Bronchial epithelial cell (primary cell): ENCODE measurements around the gene BRMS1. TPM values are rescaled to one million over a fixed set of nuclear protein-coding genes. Genes with fewer than 3 reads are reported as not detected.
"Not testable (repeated sequence)": the region's sequence is repeated elsewhere in the genome, so short reads cannot be mapped to it uniquely, and the experiment has no call there.

Experiments used
- DNase-seq: peaks from one replicate; pipeline ENCODE4 v3.0.0-alpha.2; 2010; ENCODE audit warnings: low read depth
- FAIRE-seq: peaks from 2 replicates; lab custom pipeline; 2011; peaks lifted over from hg19 to GRCh38; lab: Jason Lieb, UNC
- H3K27me3 ChIP-seq: 2 replicates; pipeline ENCODE4 v1.5.1; 2011; ENCODE audit warnings: low read length; ENCODE audit not compliant: control insufficient read depth, insufficient read depth
- H3K36me3 ChIP-seq: 2 replicates; pipeline ENCODE4 v1.5.1; 2011; ENCODE audit warnings: low read length; ENCODE audit not compliant: control insufficient read depth, insufficient read depth
- H3K4me3 ChIP-seq: 2 replicates; pipeline ENCODE4 v1.5.1; 2011; ENCODE audit warnings: mild to moderate bottlenecking, low read depth, low read length, control low read depth
- CTCF ChIP-seq: IDR thresholded peaks from 2 replicates; pipeline ENCODE4 v1.5.1; 2011; ENCODE audit warnings: mild to moderate bottlenecking, moderate library complexity, low read length, control low read depth, inconsistent platforms; ENCODE audit not compliant: insufficient read depth, severe bottlenecking
- total RNA-seq: library from RNA; depleted of rRNA; stranded (reverse); fragments of >200 nt; gene quantifications from 2 replicates; pipeline ENCODE4 v1.2.1, GENCODE V29; 2014

Gene BRMS1
- total RNA-seq: 67.6 and 81.6 TPM in 2 replicates

DNA sequence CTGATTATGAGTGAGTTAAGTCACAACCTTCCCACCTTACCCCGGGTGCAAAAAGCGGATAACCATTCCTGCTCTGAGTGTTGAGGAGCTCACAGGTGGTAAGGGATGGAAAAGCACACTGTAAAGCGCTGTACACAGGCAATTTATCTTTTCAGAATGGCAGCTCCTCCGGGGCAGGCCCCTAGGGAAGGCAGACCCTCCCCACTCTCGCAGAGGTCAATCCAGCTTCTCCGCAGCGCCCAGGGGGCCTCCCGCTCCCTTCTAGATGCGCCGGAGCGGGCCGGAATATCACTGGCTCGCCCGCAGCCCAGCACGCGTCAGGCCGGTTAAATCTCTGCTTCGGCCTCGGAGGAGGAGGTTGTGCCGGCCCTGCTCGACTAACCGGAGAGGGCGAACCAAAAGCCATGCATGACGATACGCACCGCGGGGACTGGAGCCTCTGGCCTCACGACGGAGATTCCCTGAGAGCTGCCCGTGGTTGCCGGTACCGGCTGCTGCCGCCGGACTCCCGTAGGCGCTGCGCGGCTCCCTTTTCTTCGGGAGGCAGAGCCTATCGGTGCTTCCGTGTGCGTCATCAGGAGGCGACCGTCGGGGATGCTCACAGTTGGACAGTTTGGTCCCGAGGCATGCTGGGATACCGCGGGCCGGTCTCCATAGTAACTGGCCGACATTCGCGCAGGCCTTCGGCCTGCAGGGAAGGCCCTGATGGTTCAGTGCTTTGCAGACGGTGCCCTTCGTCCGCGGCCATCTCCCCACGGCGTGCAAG is at the start of gene BRMS1:
Gene BRMS1, minus strand, starts transcription at position 555 of the 766 bp plus-strand sequence. CDS start 2,870 bp downstream, outside the sequence.
- DNase-seq (peak; percentile 93), FAIRE-seq (no peak)
- TF ChIP-seq CTCF: peak; percentile 25
- no peaks in the 10 kb centered on the region for H3K27me3 ChIP-seq
- peaks cover 21% of the 10 kb centered on the region for H3K36me3 ChIP-seq
- H3K4me3 ChIP-seq: peak within 1 kb of the TSS; percentile 93

DNA sequence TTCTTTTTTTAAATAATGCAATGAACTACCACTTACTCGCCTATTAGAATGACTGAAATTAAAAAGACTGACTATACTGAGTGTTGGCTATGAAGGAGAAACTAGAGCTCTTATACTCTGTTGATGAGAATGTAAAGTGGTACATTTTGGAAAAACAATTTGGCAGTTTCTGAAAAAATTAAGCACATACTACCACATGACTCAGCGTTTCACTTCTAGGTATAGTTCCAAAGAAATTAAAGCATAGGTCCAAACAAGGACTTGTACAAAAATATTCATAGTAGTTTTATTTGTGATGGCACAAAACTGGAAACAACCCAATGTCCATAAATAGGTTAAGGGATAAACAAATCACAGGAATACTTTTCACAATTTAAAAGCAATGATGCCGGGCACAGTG is 49.0 kb upstream of the BRMS1 start:
- no peak for DNase-seq
- no peak for TF ChIP-seq CTCF
- no peak overlapping the region for H3K4me3 ChIP-seq
- peaks cover 2% of the 10 kb centered on the region for H3K27me3 ChIP-seq
- no peak for FAIRE-seq
- no peaks in the 10 kb centered on the region for H3K36me3 ChIP-seq

GRCh38 chr11:66391322-66391721 is 46.4 kb upstream of the BRMS1 start:
- no peak overlapping the region for H3K4me3 ChIP-seq
- no peak for TF ChIP-seq CTCF
- no peak for FAIRE-seq
- no peaks in the 10 kb centered on the region for H3K36me3 ChIP-seq
- peaks cover 2% of the 10 kb centered on the region for H3K27me3 ChIP-seq
- no peak for DNase-seq

DNA sequence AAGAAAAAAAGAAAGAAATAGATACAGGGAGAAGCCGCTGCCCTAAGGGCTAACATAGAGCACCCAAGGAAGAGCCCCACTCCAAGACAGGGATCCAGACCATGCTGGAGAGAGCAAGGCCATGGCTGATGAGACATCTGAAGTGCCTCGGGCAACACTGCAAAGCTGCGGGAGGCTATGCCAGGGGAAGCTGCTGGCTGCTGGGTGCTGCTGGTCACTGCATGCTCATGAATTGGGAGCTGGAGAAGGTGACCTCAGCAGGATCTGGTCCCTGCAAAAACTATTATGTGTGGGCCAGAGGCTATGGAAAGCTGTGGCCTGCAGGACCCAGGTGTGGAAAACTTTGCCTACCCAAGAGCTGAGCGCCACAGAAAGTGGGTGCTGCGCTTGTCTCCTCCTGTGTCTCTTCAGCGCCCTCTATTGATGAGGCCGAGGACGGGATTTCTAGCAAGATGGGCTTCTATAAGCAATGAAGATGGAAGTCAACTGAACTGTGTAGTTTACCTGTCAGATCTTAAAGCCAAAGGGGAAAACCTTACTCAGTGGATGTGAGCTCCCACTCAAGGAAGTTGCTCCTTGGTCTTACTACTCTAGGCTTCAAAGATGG is 44.0 kb upstream of the BRMS1 start:
- FAIRE-seq (no peak), DNase-seq (peak; percentile 80)
- no peaks in the 10 kb centered on the region for H3K36me3 ChIP-seq
- H3K4me3 ChIP-seq: no peak overlapping the region
- peak; percentile 89 for TF ChIP-seq CTCF
- peaks cover 2% of the 10 kb centered on the region for H3K27me3 ChIP-seq

DNA sequence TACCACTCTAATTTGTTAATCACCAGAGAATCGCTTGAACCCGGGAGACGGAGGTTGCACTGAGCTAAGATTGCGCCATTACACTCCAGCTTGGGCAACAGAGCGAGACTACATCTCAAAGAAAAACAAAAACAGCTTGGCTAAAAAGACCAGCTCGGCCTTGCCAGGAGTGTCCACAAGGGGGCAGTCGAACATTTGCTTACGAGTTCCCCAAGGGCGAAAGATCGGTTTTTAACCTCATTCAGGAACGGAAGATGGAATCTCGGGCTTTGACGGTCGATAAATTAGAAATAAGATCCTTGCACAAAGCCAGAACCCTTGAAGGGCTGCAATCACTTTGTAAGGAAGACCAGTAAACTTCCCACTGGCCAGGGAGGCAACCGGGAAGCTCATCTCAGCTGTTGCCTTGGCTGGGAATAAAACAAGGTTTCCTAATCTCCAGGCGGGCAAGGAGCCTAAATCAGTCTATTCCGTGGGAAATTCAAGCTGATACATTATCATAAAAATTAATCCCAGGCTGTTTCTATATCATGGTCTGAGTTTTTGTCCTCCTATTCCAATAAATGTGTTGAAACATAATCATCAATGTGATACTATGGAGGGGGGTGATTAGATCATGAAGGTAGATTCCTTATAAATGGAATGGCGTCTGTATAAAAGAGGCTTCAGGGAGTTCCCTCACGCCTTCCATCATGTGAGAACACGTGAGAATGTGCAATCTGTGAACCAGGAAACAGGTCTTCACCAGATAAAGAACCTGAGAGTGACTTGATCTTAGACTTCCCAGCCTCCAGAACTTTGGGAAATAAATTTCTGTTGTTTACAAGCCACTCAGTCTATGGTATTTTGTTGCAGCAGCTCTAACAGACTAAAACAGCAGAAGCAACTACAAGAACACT is 41.5 kb upstream of the BRMS1 start:
- TF ChIP-seq CTCF: peak; percentile 94
- Histone ChIP-seq H3K4me3 (no peak overlapping the region), H3K36me3 (no peaks in the 10 kb centered on the region), H3K27me3 (no peaks in the 10 kb centered on the region)
- FAIRE-seq (peak; percentile 52), DNase-seq (peak; percentile 69)

GRCh38 chr11:66384316-66384715 is 39.4 kb upstream of the BRMS1 start:
- not testable (repeated sequence) for H3K36me3 ChIP-seq, H3K27me3 ChIP-seq, DNase-seq, H3K4me3 ChIP-seq, FAIRE-seq

DNA sequence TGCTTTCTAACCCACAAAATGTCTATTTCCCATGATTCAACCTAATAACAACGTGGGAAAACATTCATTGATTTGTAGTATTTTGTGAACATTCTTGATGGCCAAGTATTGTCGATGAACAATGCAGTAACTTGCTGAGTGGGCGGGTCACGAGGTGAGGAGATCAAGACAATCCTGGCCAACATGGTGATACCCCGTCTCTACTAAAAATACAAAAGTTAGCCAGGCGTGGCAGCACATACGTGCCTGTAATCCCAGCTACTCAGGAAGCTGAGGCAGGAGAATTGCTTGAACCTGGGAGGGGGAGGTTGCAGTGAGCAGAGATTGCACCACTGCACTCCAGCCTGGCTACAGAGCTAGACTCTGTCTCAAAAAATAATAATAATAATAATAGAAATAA is 35.4 kb upstream of the BRMS1 start:
- FAIRE-seq: peak; percentile 18
- not testable (repeated sequence) for H3K27me3 ChIP-seq, H3K4me3 ChIP-seq, H3K36me3 ChIP-seq
- peak; percentile 37 for DNase-seq

DNA sequence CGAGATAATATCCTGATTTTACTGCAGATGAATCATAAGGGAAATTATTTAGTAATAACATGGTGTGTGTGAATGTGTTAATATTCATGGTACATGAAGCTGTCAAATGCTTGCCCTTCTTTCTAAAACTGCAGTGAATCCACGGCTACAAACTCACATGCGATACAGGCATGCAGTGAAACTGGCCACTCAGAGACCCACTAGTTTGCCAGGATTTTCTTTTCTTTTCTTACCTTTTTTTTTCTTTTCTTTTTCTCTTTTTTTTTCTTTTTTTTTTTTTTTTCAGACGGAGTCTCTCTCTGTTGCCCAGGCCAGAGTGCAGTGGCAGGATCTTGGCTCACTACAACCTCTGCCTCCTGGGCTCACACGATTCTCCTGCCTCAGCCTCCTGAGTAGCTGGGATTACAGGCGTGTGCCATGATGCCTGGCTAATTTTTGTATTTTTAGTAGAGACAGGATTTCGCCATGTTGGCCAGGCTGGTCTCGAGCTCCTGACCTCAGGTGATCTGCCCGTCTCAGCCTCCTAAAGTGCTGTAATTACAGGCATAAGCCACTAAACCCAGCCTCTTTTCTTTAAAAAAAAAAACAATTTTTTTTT is 28.9 kb upstream of the BRMS1 start:
- FAIRE-seq, H3K27me3 ChIP-seq, H3K4me3 ChIP-seq, H3K36me3 ChIP-seq: not testable (repeated sequence)
- DNase-seq: peak; percentile 26
